GM12878 (cell line): Measurements from ENCODE around the gene TMEM184C. TPM values are rescaled to one million over a fixed set of nuclear protein-coding genes. Genes with fewer than 3 reads are reported as not detected.

Experiments used
- ATAC-seq: fragments of 200-7000 bp; cut with Tn5 transposase; 3 replicates; pipeline ENCODE4 v1.9.1; 2020; ENCODE audit warnings: mild to moderate bottlenecking, moderate library complexity
- BruUV-seq: library from RNA; stranded (reverse); fragments of 400-500 nt; replicated peaks from 2 replicates; lab custom pipeline; 2021; lab: Mats Ljungman, UMichigan
- CTCF ChIA-PET: fragments of 300-600 bp; sonication (Branson Sonifier 250); formaldehyde crosslinking; extraction: SDS; loops from one replicate; lab custom pipeline; 2021; ENCODE audit warnings: inconsistent platforms; lab: Yijun Ruan, JAX
- POLR2A ChIA-PET: fragments of 350-600 bp; formaldehyde crosslinking; extraction: SDS; loops from one replicate; lab custom pipeline; 2021; ENCODE audit warnings: inconsistent platforms; lab: Charles Lee
- RAD21 ChIA-PET: fragments of 300-600 bp; sonication (Branson Sonifier 250); formaldehyde crosslinking; loops from one replicate; lab custom pipeline; 2023; ENCODE audit warnings: antibody characterized with exemption; ENCODE audit not compliant: unreplicated experiment; lab: Charles Lee
- SMC1A ChIA-PET: fragments of 300-600 bp; sonication (Branson Sonifier 250); formaldehyde crosslinking; loops from one replicate; lab custom pipeline; 2023; ENCODE audit not compliant: unreplicated experiment, uncharacterized antibody; lab: Charles Lee
- DNase-seq: peaks from one replicate; pipeline ENCODE4 v3.0.0-alpha.2; 2011; ENCODE audit warnings: low read depth, low spot score
- FAIRE-seq: peaks from 3 replicates; lab custom pipeline; 2011; peaks lifted over from hg19 to GRCh38; lab: Jason Lieb, UNC
- H2AFZ ChIP-seq: 2 replicates; pipeline ENCODE4 v1.6.0; 2011; ENCODE audit warnings: low read depth, low read length, control low read depth; ENCODE audit not compliant: control insufficient read depth
- H3K27ac ChIP-seq: 2 replicates; pipeline ENCODE4 v1.5.1; 2011; ENCODE audit warnings: control low read depth; ENCODE audit not compliant: control insufficient read depth, insufficient read depth
- H3K27me3 ChIP-seq, 2 experiments: replicated peaks in 1 of 2; 2 replicates each; pipeline versions ENCODE4 v1.6.0 to v1.6.1; 2011; ENCODE audit warnings: low read length in 1 of 2; ENCODE audit not compliant: control insufficient read depth in 2 of 2, insufficient read depth in 2 of 2
- H3K36me3 ChIP-seq, 2 experiments: 2 replicates each; pipeline ENCODE4 v1.5.1; 2011; ENCODE audit warnings: low read length in 1 of 2; ENCODE audit not compliant: control insufficient read depth in 2 of 2, insufficient read depth in 2 of 2
- H3K4me1 ChIP-seq: 2 replicates; pipeline ENCODE4 v1.6.1; 2011; ENCODE audit warnings: mild to moderate bottlenecking, low read length, moderate library complexity, mixed read lengths; ENCODE audit not compliant: control insufficient read depth, insufficient read depth
- H3K4me2 ChIP-seq: 2 replicates; pipeline ENCODE4 v1.6.0; 2011; ENCODE audit warnings: control low read depth; ENCODE audit not compliant: control insufficient read depth, insufficient read depth
- H3K4me3 ChIP-seq: fragments of 200-600 bp; sonication (generic); 2 replicates; pipeline ENCODE4 v1.5.1; 2016
- H3K79me2 ChIP-seq: 2 replicates; pipeline ENCODE4 v1.6.0; 2011; ENCODE audit warnings: low read length; ENCODE audit not compliant: control insufficient read depth, insufficient read depth
- H3K9ac ChIP-seq: 2 replicates; pipeline ENCODE4 v1.8.0; 2011; ENCODE audit warnings: low read length, control low read depth, mixed read lengths; ENCODE audit not compliant: control insufficient read depth, insufficient read depth
- H3K9me3 ChIP-seq: replicated peaks from 3 replicates; pipeline ENCODE4 v1.5.1; 2011; ENCODE audit warnings: mild to moderate bottlenecking, low read length; ENCODE audit not compliant: control insufficient read depth, insufficient read depth
- H4K20me1 ChIP-seq: 2 replicates; pipeline ENCODE4 v1.6.0; 2011; ENCODE audit not compliant: control insufficient read depth, insufficient read depth
- ATF7 ChIP-seq: fragments of 450-650 bp; IDR thresholded peaks from 2 replicates; pipeline ENCODE4 v1.6.1; 2016; ENCODE audit warnings: low read depth, mild to moderate bottlenecking
- IKZF2 ChIP-seq, 2 experiments: fragments of 450-650 bp; IDR thresholded peaks; 2 replicates each; pipeline ENCODE4 v1.6.1; 2017; ENCODE audit warnings: mild to moderate bottlenecking in 2 of 2, moderate library complexity in 2 of 2
- JUNB ChIP-seq: IDR thresholded peaks from 2 replicates; pipeline ENCODE4 v1.6.1; 2016; ENCODE audit warnings: antibody characterized with exemption, mild to moderate bottlenecking
- RCOR1 ChIP-seq: conservative IDR thresholded peaks from 2 replicates; pipeline ENCODE4 v1.6.1; 2012; ENCODE audit warnings: low read depth, low read length, improper control_type of control experiment
- SMC3 ChIP-seq: IDR thresholded peaks from 2 replicates; pipeline ENCODE4 v1.6.1; 2011; ENCODE audit warnings: low read length, improper control_type of control experiment, borderline replicate concordance
- TAF1 ChIP-seq: IDR thresholded peaks from 2 replicates; pipeline ENCODE4 v1.6.1; 2011; ENCODE audit warnings: mild to moderate bottlenecking, low read depth, low read length, borderline replicate concordance
- TCF7 ChIP-seq: IDR thresholded peaks from 2 replicates; pipeline ENCODE4 v1.6.1; 2014; ENCODE audit warnings: antibody characterized with exemption, borderline replicate concordance
- WGBS: methylation state at CpG from one replicate; pipeline ENCODE4 v1.1.6; 2016; ENCODE audit warnings: low lambda C conversion rate; ENCODE audit not compliant: insufficient replicate concordance, insufficient coverage; ENCODE audit errors: missing lambda C conversion rate; 5-methylcytosine and 5-hydroxymethylcytosine counted together
- in situ Hi-C: fragments of 300-500 bp; cut with MboI; formaldehyde crosslinking; loops from 9 replicates; pipeline ENCODE4 v1.14.3; 2018; ENCODE audit warnings: mixed read lengths
- intact Hi-C: fragments of 100-400 bp; cut with micrococcal nuclease; formaldehyde crosslinking; loops from one replicate; pipeline ENCODE4 v1.14.2; 2022; ENCODE audit not compliant: unreplicated experiment
- polyA plus RNA-seq, 11 experiments: library from polyadenylated mRNA; depleted of rRNA in 4 of 11; unstranded in 6 of 11; stranded (reverse) in 5 of 11; fragments of >200 nt; fragmentation: Nextera tagmentation in 4 of 11; fragmentation: Illumina TruSeq in 1 of 11; extraction: Ambion mirVana in 4 of 11; extraction: Trizol in 1 of 11; gene quantifications; 1 replicate in 1 of 11; 2 replicates in 10 of 11; pipeline versions ENCODE4 v1.2.1 to v1.2.3, GENCODE V29; 2011 to 2016; ENCODE audit warnings: inconsistent platforms in 2 of 11, missing spikeins in 2 of 11, low read depth in 1 of 11
- total RNA-seq, 4 experiments: library from RNA; depleted of rRNA in 3 of 4; stranded (reverse); fragments of >200 nt in 3 of 4; fragmentation: Illumina TruSeq in 1 of 4; extraction: Trizol in 1 of 4; gene quantifications; 2 replicates each; pipeline versions ENCODE4 v1.2.1 to v1.2.3, GENCODE V29; 2013 to 2021
- TF ChIP-seq, protein P1 (sequence below): IDR thresholded peaks from 2 replicates; pipeline ENCODE4 v1.6.1; 2011; ENCODE audit warnings: mild to moderate bottlenecking, low read depth, low read length, moderate library complexity; ENCODE audit not compliant: insufficient replicate concordance

The TMEM184C gene
- total and polyA plus RNA-seq, 10 of the 15 experiments (the other 5 are each of a cell fraction or from before 2014, with no cell fraction given), result 3.4 to 22.6 (median 18.2) TPM

DNA sequence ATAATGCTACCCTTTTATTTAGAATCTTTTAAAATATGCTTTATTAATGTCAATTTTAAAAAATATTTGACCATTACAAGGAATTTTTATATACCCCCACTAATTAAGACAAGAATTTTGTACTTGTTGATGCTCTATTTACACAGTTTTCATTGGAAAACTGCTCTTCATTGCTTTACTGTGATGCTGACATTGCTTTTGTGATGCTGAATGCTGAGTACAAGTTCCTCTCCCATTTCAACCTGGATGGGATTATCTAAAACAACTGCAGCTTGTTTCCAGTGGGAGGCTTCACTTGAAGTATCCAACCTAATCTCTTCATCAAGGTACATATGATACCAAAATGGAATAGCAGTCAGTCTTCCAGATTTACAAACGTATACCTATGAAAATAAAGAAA is 21.2 kb downstream of the TMEM184C start:
- Histone ChIP-seq H3K9ac (no peak overlapping the region), H3K4me3 (no peak overlapping the region), H2AFZ (no peak overlapping the region), H3K9me3 (no peaks in the 10 kb centered on the region), H3K27me3 (no peaks in the 10 kb centered on the region), H3K27ac (no peak overlapping the region), H4K20me1 (no peaks in the 10 kb centered on the region), H3K36me3 (peaks cover 1 to 6% of the 10 kb centered on the region in 2 experiments; a peak in 3 of 4 replicates), H3K4me1 (peaks cover 5% of the 10 kb centered on the region; the same call in 1 of the 2 replicates), H3K4me2 (no peak overlapping the region), H3K79me2 (no peaks in the 10 kb centered on the region)
- no peak for FAIRE-seq
- ATAC-seq, result no peak
- DNase-seq, result no peak
- 55% methylated on average over 1 of the region's 1 CpG for WGBS
- SMC1A ChIA-PET, result interaction anchor here (1.0 to 1.2 kb wide), 5 partner anchors 13 to 228 kb away, joined by 3 to 6 read pairs (median 3); partner anchors contain the start of gene TMEM184C
- CTCF ChIA-PET, result interaction anchor here (1.0 to 2.3 kb wide), 5 partner anchors 9 to 229 kb away, joined by 3 to 10 read pairs (median 4); no protein-coding TSS in a partner anchor
- intact Hi-C loops, result no loop called here
- TF ChIP-seq, protein P1, sequence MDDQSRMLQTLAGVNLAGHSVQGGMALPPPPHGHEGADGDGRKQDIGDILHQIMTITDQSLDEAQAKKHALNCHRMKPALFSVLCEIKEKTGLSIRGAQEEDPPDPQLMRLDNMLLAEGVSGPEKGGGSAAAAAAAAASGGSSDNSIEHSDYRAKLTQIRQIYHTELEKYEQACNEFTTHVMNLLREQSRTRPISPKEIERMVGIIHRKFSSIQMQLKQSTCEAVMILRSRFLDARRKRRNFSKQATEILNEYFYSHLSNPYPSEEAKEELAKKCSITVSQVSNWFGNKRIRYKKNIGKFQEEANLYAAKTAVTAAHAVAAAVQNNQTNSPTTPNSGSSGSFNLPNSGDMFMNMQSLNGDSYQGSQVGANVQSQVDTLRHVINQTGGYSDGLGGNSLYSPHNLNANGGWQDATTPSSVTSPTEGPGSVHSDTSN, result no peak
- TF ChIP-seq RCOR1, result no peak
- no peak for TF ChIP-seq SMC3
- no peak for TF ChIP-seq JUNB
- TF ChIP-seq ATF7, result no peak
- TF ChIP-seq TCF7, result no peak
- no peak for TF ChIP-seq TAF1
- TF ChIP-seq IKZF2 (IDR thresholded peaks at IDR 0.05), result no peak
- POLR2A ChIA-PET, result no interaction called here
- in situ Hi-C loops, result no loop called here
- RAD21 ChIA-PET, result interaction anchor here (1.6 kb wide), 1 partner anchor 228 kb away, joined by 10 read pairs; no protein-coding TSS in a partner anchor
- no TSS peak for BruUV-seq
